RWPE2 (cell line): ENCODE data around the gene SYT15.
"Not testable (repeated sequence)": the region's sequence is repeated elsewhere in the genome, so short reads cannot be mapped to it uniquely, and the experiment has no call there.

ENCODE experiments used
- ATAC-seq: fragments of 200-7000 bp; cut with Tn5 transposase; 3 replicates; pipeline ENCODE4 v1.9.1; 2021; ENCODE audit warnings: low read depth
- DNase-seq: peaks from one replicate; pipeline ENCODE4 v3.0.0-alpha.2; 2020; ENCODE audit warnings: low spot score
- H3K27ac ChIP-seq: fragments of 450-650 bp; 2 replicates; pipeline ENCODE4 v1.5.1; 2017; ENCODE audit warnings: mild to moderate bottlenecking; ENCODE audit not compliant: poor library complexity, severe bottlenecking
- H3K27me3 ChIP-seq: fragments of 250-450 bp; sonication (Bioruptor Pico); 2 replicates; pipeline ENCODE4 v1.5.1; 2021; ENCODE audit warnings: mild to moderate bottlenecking, moderate library complexity; ENCODE audit not compliant: insufficient read depth, poor library complexity, severe bottlenecking
- H3K36me3 ChIP-seq: fragments of 250-450 bp; sonication (Bioruptor Pico); 2 replicates; pipeline ENCODE4 v1.5.1; 2020; ENCODE audit warnings: low read depth, mild to moderate bottlenecking, moderate library complexity
- H3K4me1 ChIP-seq: fragments of 250-450 bp; sonication (Bioruptor Pico); 2 replicates; pipeline ENCODE4 v1.5.1; 2021; ENCODE audit warnings: mild to moderate bottlenecking, moderate library complexity; ENCODE audit not compliant: insufficient read depth, poor library complexity, severe bottlenecking
- H3K4me3 ChIP-seq: fragments of 250-450 bp; sonication (Bioruptor Pico); 2 replicates; pipeline ENCODE4 v1.5.1; 2021; ENCODE audit warnings: mild to moderate bottlenecking, moderate library complexity; ENCODE audit not compliant: severe bottlenecking
- H3K9me3 ChIP-seq: fragments of 250-450 bp; sonication (Bioruptor Pico); 2 replicates; pipeline ENCODE4 v1.5.1; 2021; ENCODE audit warnings: mild to moderate bottlenecking, moderate library complexity; ENCODE audit not compliant: severe bottlenecking

The SYT15 gene

DNA sequence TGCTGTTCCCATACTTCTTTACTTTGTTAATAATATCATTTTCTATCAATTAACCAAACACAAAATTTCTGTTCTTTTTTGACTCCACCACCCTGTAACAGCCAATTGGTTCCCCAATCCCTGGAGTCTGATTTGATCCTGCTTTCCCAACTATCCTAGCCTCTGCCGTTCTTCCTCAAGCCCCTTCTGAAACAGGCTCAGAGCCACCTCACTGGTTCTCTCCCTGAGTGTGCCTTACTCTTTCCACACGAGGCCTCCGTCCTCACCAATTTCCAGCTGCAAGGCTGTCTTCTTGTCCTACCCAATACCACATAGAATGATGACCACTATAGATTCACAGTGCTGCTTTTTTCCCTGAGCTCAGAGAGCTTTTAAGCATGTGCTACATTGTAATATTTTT lies 52.8 kb downstream of the SYT15 start:
- H3K9me3 ChIP-seq, H3K36me3 ChIP-seq, H3K4me3 ChIP-seq, H3K27ac ChIP-seq, ATAC-seq, DNase-seq, H3K27me3 ChIP-seq, H3K4me1 ChIP-seq: not testable (repeated sequence)

DNA sequence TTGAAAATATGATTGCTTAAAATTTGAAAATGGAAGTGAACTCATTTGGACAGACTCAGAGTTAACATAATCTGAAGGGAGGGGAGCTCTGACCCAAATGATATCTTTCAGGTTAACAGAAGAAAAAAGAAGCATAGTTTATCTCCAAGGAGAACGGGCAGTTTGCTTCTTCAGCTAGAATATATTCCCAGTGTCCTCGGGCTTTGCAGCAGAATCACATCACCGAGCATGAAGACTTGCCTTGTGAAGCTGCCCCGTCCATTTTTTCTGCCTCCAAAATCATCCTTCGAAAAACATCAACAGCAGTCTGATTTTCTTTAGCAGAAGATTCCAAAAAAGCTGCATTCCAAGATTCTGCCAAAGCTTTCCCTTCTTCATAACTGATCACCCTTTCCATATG lies 55.8 kb downstream of the SYT15 start:
- H3K4me1 ChIP-seq, H3K27me3 ChIP-seq, DNase-seq, H3K27ac ChIP-seq, H3K9me3 ChIP-seq, ATAC-seq, H3K36me3 ChIP-seq: not testable (repeated sequence)
- peak overlapping the region; percentile 20 for H3K4me3 ChIP-seq

DNA sequence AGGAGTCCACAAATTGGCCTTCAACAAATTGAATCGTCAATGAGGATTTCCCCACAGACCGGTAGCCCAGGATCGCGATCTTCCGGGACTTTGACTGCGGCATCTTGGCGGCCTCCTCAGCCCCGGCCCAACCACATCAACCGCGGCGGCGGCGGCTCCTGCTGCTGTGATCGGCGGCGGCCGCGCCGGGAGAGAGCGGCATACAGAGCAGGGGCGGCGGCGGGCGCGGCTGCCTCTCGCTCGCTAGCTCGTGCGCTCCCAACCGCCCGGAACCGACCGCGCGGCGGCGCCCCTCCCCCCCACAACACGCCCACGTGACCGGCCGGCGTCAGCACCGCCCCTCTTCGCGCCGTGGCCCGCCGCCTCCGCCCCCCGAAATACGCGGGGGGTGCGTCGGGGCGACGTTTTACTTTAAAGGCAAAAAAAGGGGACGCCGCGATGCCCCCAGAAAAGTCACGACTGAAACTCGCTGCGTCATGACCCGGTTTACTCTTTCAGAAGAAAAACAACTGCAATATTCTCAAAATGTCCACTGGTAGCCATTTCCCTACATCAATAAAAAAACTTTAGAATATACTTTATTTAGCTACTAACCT lies 56.5 kb downstream of the SYT15 start:
- ATAC-seq: peak; percentile 73
- H3K36me3 ChIP-seq, H3K9me3 ChIP-seq, DNase-seq, H3K27me3 ChIP-seq, H3K4me1 ChIP-seq, H3K27ac ChIP-seq: not testable (repeated sequence)
- peak overlapping the region; percentile 35 for H3K4me3 ChIP-seq

DNA sequence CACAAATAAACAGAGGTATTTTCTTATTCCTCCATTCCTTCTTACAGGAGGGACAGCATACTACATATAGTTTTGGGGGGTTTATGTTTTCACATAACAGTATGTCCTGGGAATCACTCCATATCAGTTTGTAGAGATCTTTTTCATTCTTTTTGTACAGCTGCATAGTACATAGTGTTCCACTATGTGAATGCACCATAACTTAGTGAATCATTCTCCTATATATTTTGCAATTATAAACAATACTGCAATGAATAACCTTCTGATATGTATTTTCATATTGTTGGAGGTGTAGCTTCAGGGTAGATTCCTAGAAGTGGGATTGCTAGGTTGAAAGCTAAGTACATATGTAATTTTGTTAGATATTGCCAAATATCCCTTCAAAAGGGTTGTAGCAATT lies 61.1 kb downstream of the SYT15 start:
- H3K27ac ChIP-seq: peak overlapping the region; percentile 41

More for the DNA sequence above, 61.1 kb downstream of the SYT15 start:
- H3K9me3 ChIP-seq, H3K27me3 ChIP-seq, H3K4me1 ChIP-seq, DNase-seq, H3K4me3 ChIP-seq, H3K36me3 ChIP-seq: not testable (repeated sequence)
- ATAC-seq: peak; percentile 75
